Activated CD4-positive, alpha-beta T cell treated with anti-CD3 and anti-CD28 coated beads, Interleukin-2, amount 10 ng/mL, durations not matched to agents 24 days and 14 days (primary cell): ENCODE data around the gene CD79B. TPM values are rescaled to one million over a fixed set of nuclear protein-coding genes. Genes with fewer than 3 reads are reported as not detected.
"Not testable (repeated sequence)": the region's sequence is repeated elsewhere in the genome, so short reads cannot be mapped to it uniquely, and the experiment has no call there.

Source experiments
- DNase-seq: peaks from one replicate; pipeline ENCODE4 v3.0.0; 2022
- H3K27ac Mint-ChIP-seq: one replicate; pipeline ENCODE4 v1.8.0; 2022; ENCODE audit warnings: mild to moderate bottlenecking, mixed read lengths
- H3K27me3 Mint-ChIP-seq: one replicate; pipeline ENCODE4 v1.8.0; 2022; ENCODE audit warnings: mixed read lengths
- H3K36me3 Mint-ChIP-seq: one replicate; pipeline ENCODE4 v1.8.0; 2022; ENCODE audit warnings: low read depth, mild to moderate bottlenecking, mixed read lengths
- H3K4me1 Mint-ChIP-seq: one replicate; pipeline ENCODE4 v1.8.0; 2021; ENCODE audit warnings: mixed read lengths
- H3K4me3 Mint-ChIP-seq: one replicate; pipeline ENCODE4 v1.8.0; 2022; ENCODE audit warnings: mild to moderate bottlenecking, moderate library complexity, mixed read lengths
- H3K9me3 Mint-ChIP-seq: one replicate; pipeline ENCODE4 v1.8.0; 2021; ENCODE audit warnings: mixed read lengths
- intact Hi-C: fragments of 100-400 bp; cut with micrococcal nuclease; formaldehyde crosslinking; loops from one replicate; pipeline ENCODE4 v1.15.1; 2023
- total RNA-seq: library from RNA; stranded (reverse); gene quantifications from 2 replicates; pipeline ENCODE4 v1.2.3, GENCODE V29; 2022

Gene CD79B
- total RNA-seq, 1 donor from 2014 or later = 29.2 TPM

DNA sequence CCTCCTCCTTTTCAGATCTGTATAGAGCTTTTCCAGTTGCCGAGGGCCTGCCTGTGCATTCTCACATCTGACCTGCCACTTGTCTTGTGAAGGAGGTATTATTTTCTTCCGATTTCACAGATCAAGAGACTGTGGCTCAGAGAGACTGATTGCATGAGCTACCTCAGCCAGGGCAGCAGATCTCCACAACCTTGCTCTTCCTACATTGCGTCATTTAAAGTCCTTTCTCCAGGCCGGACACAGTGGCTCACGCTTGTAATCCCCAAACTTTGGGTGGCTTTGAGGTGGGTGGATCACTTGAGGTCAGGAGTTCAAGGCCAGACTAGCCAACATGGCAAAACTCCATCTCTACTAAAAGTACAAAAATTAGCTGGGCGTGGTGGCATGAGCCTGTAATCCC is 12.1 kb downstream of the CD79B start:
- H3K36me3 Mint-ChIP-seq, H3K27ac Mint-ChIP-seq, DNase-seq, intact Hi-C loops, H3K9me3 Mint-ChIP-seq, H3K4me3 Mint-ChIP-seq, H3K4me1 Mint-ChIP-seq: not testable (repeated sequence)
- H3K27me3 Mint-ChIP-seq = peaks cover 10% of the 10 kb centered on the region

DNA sequence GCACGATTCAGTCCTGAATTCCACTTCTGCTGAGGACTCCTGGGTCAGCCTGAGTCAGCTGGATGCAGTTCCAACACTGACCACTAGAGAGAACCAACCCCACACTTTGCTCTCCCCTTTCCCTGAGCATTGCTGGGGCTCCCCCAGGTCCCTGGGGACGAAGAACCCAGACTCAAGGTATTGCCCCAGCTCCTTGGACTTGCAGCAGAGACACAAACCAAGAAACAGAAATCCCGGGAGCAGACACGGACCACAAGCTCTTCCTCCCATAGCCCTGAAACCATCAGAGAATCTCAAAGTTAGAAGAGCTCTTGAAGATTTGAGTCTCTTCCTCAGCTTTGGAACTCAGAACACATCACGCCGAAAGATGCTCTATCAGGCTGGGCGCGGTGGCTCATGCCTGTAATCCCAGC is 12.8 kb downstream of the CD79B start:
- DNase-seq = peak; percentile 93
- intact Hi-C loops = loop anchor here (1.0 to 10.0 kb wide), 5 partner anchors 27 to 365 kb away; no protein-coding TSS in a partner anchor
- no peaks in the 10 kb centered on the region for H3K9me3 Mint-ChIP-seq
- no peak overlapping the region for H3K4me3 Mint-ChIP-seq
- H3K27ac Mint-ChIP-seq = peak overlapping the region; percentile 66
- H3K36me3 Mint-ChIP-seq = no peaks in the 10 kb centered on the region
- H3K27me3 Mint-ChIP-seq = peaks cover 10% of the 10 kb centered on the region
- peaks cover 9% of the 10 kb centered on the region for H3K4me1 Mint-ChIP-seq

DNA sequence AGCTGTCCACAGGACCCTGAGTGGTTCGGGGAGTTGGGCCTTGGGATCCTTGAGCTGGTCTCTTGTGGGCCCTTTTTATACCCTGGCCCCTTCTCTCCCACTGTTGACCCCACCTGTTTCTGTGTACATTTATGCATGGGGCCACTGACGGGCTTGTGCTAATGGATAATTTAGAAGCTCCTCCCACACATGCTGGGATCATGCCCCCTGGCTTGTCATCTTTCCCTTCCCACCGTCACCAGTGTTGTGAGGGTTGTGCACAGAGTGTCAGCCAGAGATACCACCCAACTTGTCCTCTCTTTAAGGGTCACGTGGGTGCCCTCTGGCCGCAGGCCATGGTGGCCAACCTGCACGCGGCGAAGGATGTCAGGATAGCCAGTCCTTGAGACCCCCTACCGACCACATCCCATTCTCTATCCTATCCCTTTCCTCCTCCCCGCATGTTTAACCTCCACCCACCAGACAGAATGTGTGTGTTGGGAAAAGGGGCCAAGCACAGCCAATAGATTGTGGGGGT is 13.3 kb downstream of the CD79B start, which contains the start of gene GH1:
Gene GH1, minus strand, starts transcription at position 51 of the 517 bp plus-strand sequence. CDS start 63 bp downstream, outside the sequence.
- peak within 1 kb of the TSS; percentile 66 for H3K27ac Mint-ChIP-seq
- peaks cover 10% of the 10 kb centered on the region for H3K27me3 Mint-ChIP-seq
- H3K4me1 Mint-ChIP-seq, DNase-seq, H3K4me3 Mint-ChIP-seq, H3K9me3 Mint-ChIP-seq, H3K36me3 Mint-ChIP-seq: not testable (repeated sequence)
- intact Hi-C loops = loop anchor here (1.0 to 10.0 kb wide), 5 partner anchors 27 to 366 kb away; no protein-coding TSS in a partner anchor

DNA sequence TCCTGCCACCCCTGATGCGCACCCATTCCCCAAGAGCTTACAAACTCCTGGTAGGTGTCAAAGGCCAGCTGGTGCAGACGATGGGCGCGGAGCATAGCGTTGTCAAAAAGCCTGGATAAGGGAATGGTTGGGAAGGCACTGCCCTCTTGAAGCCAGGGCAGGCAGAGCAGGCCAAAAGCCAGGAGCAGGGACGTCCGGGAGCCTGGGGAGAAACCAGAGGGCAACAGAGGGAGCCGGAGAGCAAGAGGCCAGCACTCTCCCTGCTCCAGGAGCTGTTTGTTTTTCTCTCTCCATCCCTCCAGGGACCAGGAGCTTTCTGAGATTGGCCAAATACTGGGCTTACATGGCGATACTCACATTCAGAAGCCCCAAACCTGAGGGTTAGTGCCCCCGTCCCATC is 13.8 kb downstream of the CD79B start:
- no peaks in the 10 kb centered on the region for H3K36me3 Mint-ChIP-seq
- H3K4me3 Mint-ChIP-seq = no peak overlapping the region
- H3K27me3 Mint-ChIP-seq = peaks cover 10% of the 10 kb centered on the region
- intact Hi-C loops = loop anchor here (2.0 to 10.0 kb wide), 3 partner anchors 72 to 366 kb away; no protein-coding TSS in a partner anchor
- H3K4me1 Mint-ChIP-seq = peaks cover 9% of the 10 kb centered on the region
- H3K27ac Mint-ChIP-seq = no peak overlapping the region
- H3K9me3 Mint-ChIP-seq = no peaks in the 10 kb centered on the region
- DNase-seq = no peak

DNA sequence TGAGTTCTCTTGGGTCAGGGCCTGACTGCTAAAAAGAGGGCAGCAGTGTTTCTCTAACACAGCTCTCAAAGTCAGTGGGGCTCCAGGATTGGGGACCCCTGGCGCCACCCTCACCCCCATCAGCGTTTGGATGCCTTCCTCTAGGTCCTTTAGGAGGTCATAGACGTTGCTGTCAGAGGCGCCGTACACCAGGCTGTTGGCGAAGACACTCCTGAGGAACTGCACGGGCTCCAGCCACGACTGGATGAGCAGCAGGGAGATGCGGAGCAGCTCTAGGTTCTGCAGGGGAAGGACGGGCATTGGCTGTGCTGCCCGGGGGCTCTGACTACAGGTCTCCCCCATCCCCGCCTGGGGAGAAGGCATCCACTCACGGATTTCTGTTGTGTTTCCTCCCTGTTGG is 14.5 kb downstream of the CD79B start:
- intact Hi-C loops = loop anchor here (2.0 to 10.0 kb wide), 3 partner anchors 73 to 367 kb away; no protein-coding TSS in a partner anchor
- no peaks in the 10 kb centered on the region for H3K36me3 Mint-ChIP-seq
- H3K9me3 Mint-ChIP-seq = no peaks in the 10 kb centered on the region
- H3K27ac Mint-ChIP-seq = no peak overlapping the region
- DNase-seq = no peak
- H3K27me3 Mint-ChIP-seq = peaks cover 10% of the 10 kb centered on the region
- no peak overlapping the region for H3K4me3 Mint-ChIP-seq
- H3K4me1 Mint-ChIP-seq = peaks cover 10% of the 10 kb centered on the region

DNA sequence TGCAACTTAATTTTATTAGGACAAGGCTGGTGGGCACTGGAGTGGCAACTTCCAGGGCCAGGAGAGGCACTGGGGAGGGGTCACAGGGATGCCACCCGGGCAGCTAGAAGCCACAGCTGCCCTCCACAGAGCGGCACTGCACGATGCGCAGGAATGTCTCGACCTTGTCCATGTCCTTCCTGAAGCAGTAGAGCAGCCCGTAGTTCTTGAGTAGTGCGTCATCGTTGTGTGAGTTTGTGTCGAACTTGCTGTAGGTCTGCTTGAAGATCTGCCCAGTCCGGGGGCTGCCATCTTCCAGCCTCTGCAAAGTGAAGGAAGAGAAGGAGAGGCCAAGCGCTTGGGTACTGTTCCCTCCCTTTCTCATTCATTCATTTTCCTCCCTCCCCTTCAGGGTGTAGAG is 14.9 kb downstream of the CD79B start:
- H3K4me3 Mint-ChIP-seq, H3K27ac Mint-ChIP-seq, H3K9me3 Mint-ChIP-seq, H3K36me3 Mint-ChIP-seq, DNase-seq: not testable (repeated sequence)
- intact Hi-C loops = loop anchor here (10.0 kb wide), 1 partner anchor 368 kb away; no protein-coding TSS in a partner anchor
- H3K4me1 Mint-ChIP-seq = peaks cover 11% of the 10 kb centered on the region
- H3K27me3 Mint-ChIP-seq = peaks cover 10% of the 10 kb centered on the region

DNA sequence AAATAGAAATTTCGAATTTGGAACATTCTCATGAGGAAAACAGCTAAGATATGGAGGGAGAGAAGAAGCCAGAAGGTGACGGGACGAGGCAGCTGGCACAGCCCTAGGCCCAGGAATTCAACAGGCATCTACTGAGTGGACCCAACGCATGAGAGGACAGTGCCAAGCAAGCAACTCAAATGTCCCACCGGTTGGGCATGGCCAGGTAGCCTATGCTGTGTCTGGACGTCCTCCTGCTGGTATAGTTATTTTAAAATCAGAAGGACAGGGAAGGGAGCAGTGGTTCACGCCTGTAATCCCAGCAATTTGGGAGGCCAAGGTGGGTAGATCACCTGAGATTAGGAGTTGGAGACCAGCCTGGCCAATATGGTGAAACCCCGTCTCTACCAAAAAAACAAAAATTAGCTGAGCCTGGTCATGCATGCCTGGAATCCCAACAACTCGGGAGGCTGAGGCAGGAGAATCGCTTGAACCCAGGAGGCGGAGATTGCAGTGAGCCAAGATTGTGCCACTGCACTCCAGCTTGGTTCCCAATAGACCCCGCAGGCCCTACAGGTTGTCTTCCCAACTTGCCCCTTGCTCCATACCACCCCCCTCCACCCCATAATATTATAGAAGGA is 15.5 kb downstream of the CD79B start:
- no peak overlapping the region for H3K27ac Mint-ChIP-seq
- DNase-seq = no peak
- H3K4me3 Mint-ChIP-seq = no peak overlapping the region
- H3K4me1 Mint-ChIP-seq = peaks cover 11% of the 10 kb centered on the region
- H3K9me3 Mint-ChIP-seq = no peaks in the 10 kb centered on the region
- H3K36me3 Mint-ChIP-seq = no peaks in the 10 kb centered on the region
- intact Hi-C loops = loop anchor here (10.0 kb wide), 1 partner anchor 368 kb away; no protein-coding TSS in a partner anchor
- H3K27me3 Mint-ChIP-seq = peaks cover 10% of the 10 kb centered on the region

DNA sequence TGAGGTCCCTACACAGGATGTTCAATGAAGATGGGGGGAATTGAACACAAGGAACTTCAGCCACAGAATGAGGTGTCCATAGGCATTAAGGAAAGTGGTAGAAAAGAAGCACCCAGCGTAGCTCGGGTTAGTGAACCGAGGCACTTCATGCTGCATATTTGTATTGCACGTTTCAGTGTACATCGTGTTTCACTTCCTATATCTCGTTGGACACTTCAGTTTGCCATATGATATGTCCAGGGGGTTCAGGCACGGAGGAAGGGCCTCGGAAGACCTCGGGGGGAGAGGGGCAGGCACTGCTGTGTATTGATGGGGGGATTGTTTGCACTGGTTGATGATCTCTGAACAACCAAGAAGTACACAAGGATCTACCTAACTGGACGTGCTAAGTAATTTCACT is 16.4 kb downstream of the CD79B start:
- DNase-seq, H3K4me3 Mint-ChIP-seq, H3K9me3 Mint-ChIP-seq, H3K36me3 Mint-ChIP-seq, H3K27ac Mint-ChIP-seq: not testable (repeated sequence)
- intact Hi-C loops = loop anchor here (10.0 kb wide), 1 partner anchor 369 kb away; no protein-coding TSS in a partner anchor
- Mint-ChIP-seq H3K27me3 (peaks cover 10% of the 10 kb centered on the region), H3K4me1 (peaks cover 13% of the 10 kb centered on the region)

DNA sequence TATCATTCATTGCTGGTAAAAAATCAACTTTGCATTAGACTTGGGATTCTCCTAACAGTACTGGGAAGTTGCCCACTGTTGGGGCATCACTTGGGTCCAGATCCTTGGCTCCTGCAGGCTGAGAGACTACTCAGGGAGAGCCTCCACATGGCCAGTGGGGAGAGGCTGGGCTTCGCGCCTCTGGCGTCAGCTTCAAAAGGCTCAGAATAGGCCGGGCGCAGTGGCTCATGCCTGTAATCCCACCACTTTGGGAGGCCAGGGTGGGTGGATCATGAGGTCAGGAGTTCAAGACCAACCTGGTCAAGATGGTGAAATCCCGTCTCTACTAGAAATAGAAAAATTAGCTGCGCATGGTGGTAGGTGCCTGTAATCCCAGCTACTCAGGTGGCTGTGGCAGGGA is 17.7 kb downstream of the CD79B start:
- Mint-ChIP-seq H3K36me3 (no peaks in the 10 kb centered on the region), H3K4me3 (no peak overlapping the region), H3K4me1 (peaks cover 9% of the 10 kb centered on the region), H3K27me3 (peaks cover 10% of the 10 kb centered on the region), H3K9me3 (no peaks in the 10 kb centered on the region), H3K27ac (no peak overlapping the region)
- intact Hi-C loops = loop anchor here (10.0 kb wide), 1 partner anchor 370 kb away; no protein-coding TSS in a partner anchor
- no peak for DNase-seq

DNA sequence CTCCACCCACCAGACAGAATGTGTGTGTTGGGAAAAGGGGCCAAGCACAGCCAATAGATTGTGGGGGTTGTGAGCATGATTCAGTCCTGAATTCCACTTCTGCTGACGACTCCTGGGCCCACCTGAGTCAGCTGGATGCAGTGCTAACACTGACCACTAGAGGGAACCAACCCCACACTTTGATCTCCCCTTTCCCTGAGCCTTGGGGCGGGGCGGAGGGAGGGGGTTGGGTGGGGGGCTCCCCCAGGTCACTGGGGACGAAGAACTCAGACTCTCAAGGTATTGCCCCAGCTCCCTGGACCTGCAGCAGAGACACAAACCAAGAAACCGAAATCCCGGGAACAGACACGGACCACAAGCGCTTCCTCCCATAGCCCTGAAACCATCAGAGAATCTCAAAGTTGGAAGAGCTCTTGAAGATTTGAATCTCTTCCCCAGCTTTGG is 20.5 kb downstream of the CD79B start:
- Mint-ChIP-seq H3K27me3 (peaks cover 16% of the 10 kb centered on the region), H3K4me1 (peaks cover 4% of the 10 kb centered on the region), H3K9me3 (no peaks in the 10 kb centered on the region), H3K36me3 (no peaks in the 10 kb centered on the region), H3K4me3 (no peak overlapping the region), H3K27ac (no peak overlapping the region)
- peak; percentile 89 for DNase-seq
- intact Hi-C loops = loop anchor here (10.0 kb wide), 1 partner anchor 373 kb away; no protein-coding TSS in a partner anchor

DNA sequence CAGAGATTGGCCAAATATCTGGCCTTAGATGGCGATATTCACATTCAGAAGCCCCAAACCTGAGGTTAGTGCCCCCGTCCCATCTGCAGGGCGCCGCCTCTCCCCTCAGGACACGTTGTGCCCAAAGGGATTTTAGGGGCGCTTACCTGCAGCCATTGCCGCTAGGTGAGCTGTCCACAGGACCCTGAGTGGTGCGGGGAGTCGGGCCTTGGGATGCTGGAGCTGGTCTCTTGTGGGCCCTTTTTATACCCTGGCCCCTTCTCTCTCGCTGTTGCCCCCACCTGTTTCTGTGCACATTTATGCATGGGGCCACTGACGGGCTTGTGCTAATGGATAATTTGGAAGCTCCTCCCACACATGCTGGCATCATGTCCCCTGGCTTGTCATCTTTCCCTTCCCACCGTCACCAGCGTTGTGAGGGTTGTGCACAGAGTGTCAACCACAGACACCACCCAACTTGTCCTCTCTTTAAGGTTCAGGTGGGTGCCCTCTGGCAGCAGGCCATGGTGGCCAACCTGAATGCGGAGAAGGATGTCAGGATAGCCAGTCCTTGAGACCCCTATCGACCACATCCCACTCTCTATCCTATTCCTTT is 21.0 kb downstream of the CD79B start, which contains the start of gene CSHL1:
Gene CSHL1, minus strand, starts transcription at position 218 of the 595 bp plus-strand sequence. Its CDS starts 62 bp downstream, at position 156.
- H3K27me3 Mint-ChIP-seq = peaks cover 12% of the 10 kb centered on the region
- no peaks in the 10 kb centered on the region for H3K9me3 Mint-ChIP-seq
- intact Hi-C loops = loop anchor here (10.0 kb wide), 1 partner anchor 374 kb away; no protein-coding TSS in a partner anchor
- DNase-seq = no peak
- no peak within 1 kb of the TSS for H3K4me3 Mint-ChIP-seq
- peaks cover 4% of the 10 kb centered on the region for H3K4me1 Mint-ChIP-seq
- no peak within 1 kb of the TSS for H3K27ac Mint-ChIP-seq
- H3K36me3 Mint-ChIP-seq = no peaks in the 10 kb centered on the region

DNA sequence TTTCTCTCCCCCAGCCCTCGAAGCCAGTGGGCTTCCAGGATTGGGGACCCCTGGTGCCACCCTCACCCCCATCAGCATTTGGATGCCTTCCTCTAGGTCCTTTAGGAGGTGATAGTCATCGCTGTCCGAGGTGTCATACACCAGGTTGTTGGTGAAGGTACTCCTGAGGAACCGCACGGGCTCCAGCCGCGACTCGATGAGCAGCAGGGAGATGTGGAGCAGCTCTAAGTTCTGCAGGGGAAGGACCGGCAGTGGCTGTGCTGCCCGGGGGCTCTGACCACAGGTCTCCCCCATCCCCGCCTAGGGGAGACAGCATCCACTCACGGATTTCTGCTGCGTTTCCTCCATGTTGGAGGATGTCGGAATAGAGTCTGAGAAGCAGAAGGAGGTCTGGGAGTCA is 22.0 kb downstream of the CD79B start:
- Mint-ChIP-seq H3K4me3 (no peak overlapping the region), H3K4me1 (peaks cover 4% of the 10 kb centered on the region), H3K36me3 (no peaks in the 10 kb centered on the region), H3K27me3 (peaks cover 8% of the 10 kb centered on the region), H3K27ac (no peak overlapping the region), H3K9me3 (no peaks in the 10 kb centered on the region)
- DNase-seq = no peak
- intact Hi-C loops = loop anchor here (10.0 kb wide), 1 partner anchor 375 kb away; no protein-coding TSS in a partner anchor

DNA sequence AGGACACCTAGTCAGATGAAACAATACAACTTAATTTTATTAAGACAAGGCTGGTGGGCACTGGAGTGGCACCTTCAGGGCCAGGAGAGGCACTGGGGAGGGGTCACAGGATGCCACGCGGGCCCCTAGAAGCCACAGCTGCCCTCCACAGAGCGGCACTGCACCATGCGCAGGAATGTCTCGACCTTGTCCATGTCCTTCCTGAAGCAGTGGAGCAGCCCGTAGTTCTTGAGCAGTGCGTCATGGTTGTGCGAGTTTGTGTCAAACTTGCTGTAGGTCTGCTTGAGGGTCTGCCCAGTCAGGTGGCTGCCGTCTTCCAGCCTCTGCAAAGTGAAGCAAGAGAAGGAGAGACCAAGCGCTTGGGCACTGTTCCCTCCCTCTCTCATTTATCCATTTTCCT is 22.5 kb downstream of the CD79B start:
- H3K4me3 Mint-ChIP-seq, DNase-seq, intact Hi-C loops, H3K27ac Mint-ChIP-seq, H3K9me3 Mint-ChIP-seq, H3K4me1 Mint-ChIP-seq, H3K27me3 Mint-ChIP-seq, H3K36me3 Mint-ChIP-seq: not testable (repeated sequence)
